Tibial nerve (tissue), 4 donors: Measurements from ENCODE around the gene S100A6. TPM values are rescaled to one million over a fixed set of nuclear protein-coding genes. Genes with fewer than 3 reads are reported as not detected.
A peak's percentile ranks its signal among the peaks of the same experiment; 100 is the strongest.

ENCODE experiments used
- DNase-seq, 2 donors: peaks; one replicate each; pipeline ENCODE4 v3.0.0-alpha.2; 2019; ENCODE audit warnings: low spot score in 2 of 2
- H3K27ac ChIP-seq, 4 donors: fragments of 200-600 bp; sonication (generic) in 3 of 4; one replicate each; pipeline ENCODE4 v1.5.1; 2017 to 2019; ENCODE audit warnings: mild to moderate bottlenecking in 1 of 4
- H3K27me3 ChIP-seq, 2 donors: fragments of 200-600 bp; sonication (generic) in 1 of 2; one replicate each; pipeline versions ENCODE4 v1.5.1 to v1.6.0; 2017 to 2019
- H3K36me3 ChIP-seq, 3 donors: fragments of 200-600 bp; sonication (generic); one replicate each; pipeline ENCODE4 v1.5.1; 2018 to 2019
- H3K4me1 ChIP-seq, 4 donors: fragments of 200-600 bp; sonication (generic) in 3 of 4; one replicate each; pipeline ENCODE4 v1.5.1; 2017 to 2019
- H3K4me3 ChIP-seq, 4 donors: fragments of 200-600 bp; sonication (generic) in 3 of 4; one replicate each; pipeline ENCODE4 v1.5.1; 2017 to 2019; ENCODE audit warnings: mild to moderate bottlenecking in 1 of 4, moderate library complexity in 1 of 4
- H3K9me3 ChIP-seq, 4 donors: fragments of 200-600 bp; sonication (generic) in 3 of 4; one replicate each; pipeline ENCODE4 v1.5.1; 2017 to 2019
- CTCF ChIP-seq, 5 experiments: fragments of 200-600 bp in 3 of 5; fragments of 450-650 bp in 2 of 5; sonication (generic) in 3 of 5; IDR thresholded peaks; one replicate each; pipeline ENCODE4 v1.5.1; 2016 to 2019; ENCODE audit warnings: antibody characterized with exemption in 5 of 5, mild to moderate bottlenecking in 3 of 5, moderate library complexity in 2 of 5
- EP300 ChIP-seq, 2 donors: sonication (generic); formaldehyde crosslinking; IDR thresholded peaks; one replicate each; pipeline ENCODE4 v1.6.1; 2017; ENCODE audit warnings: antibody characterized with exemption in 2 of 2, mild to moderate bottlenecking in 1 of 2
- POLR2A ChIP-seq, 2 donors: fragments of 450-650 bp; IDR thresholded peaks; one replicate each; pipeline ENCODE4 v1.6.1; 2017; ENCODE audit warnings: antibody characterized with exemption in 2 of 2, mild to moderate bottlenecking in 2 of 2, moderate library complexity in 2 of 2
- WGBS, 2 donors: methylation state at CpG; one replicate each; pipeline ENCODE4 v1.1.5; 2018; 5-methylcytosine and 5-hydroxymethylcytosine counted together
- total RNA-seq, 4 donors: library from RNA; depleted of rRNA; stranded (reverse); fragments of >200 nt; gene quantifications; one replicate each; pipeline ENCODE4 v1.1.0, GENCODE V29; 2016

Gene S100A6
- total RNA-seq, 4 donors from 2014 or later: 651 to 1,173 (median 946) TPM

DNA sequence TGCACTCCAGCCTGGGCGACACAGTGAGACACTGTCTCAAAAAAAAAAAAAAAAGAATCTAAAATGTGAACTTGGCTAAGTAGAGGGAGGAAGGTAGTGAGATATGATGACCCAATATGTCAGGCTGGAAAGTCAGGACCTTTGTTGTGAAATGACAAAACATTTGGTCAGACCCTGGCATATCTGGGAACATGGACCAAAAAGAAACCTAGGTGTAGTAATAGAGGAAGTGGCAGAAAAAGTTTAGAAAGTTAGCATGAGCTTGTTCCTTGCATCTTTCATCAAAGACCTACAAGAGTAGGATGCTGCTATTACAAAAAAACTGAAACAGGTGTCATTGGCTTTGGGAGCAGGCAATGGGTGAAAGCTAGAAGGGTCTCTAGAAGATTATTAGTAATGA is 20.6 kb upstream of the S100A6 start:
- no peaks in the 10 kb centered on the region for H3K27me3 ChIP-seq
- H3K27ac ChIP-seq: no peak overlapping the region
- no peak overlapping the region for H3K4me3 ChIP-seq
- no peak for TF ChIP-seq POLR2A (IDR thresholded peaks at IDR 0.05)
- TF ChIP-seq EP300 (IDR thresholded peaks at IDR 0.05): no peak
- no peak for TF ChIP-seq CTCF (IDR thresholded peaks at IDR 0.05)
- no peaks in the 10 kb centered on the region for H3K36me3 ChIP-seq
- H3K4me1 ChIP-seq: peaks cover 0 to 10% (median 0%) of the 10 kb centered on the region in 4 donors
- DNase-seq: no peak
- no peaks in the 10 kb centered on the region for H3K9me3 ChIP-seq
- WGBS, 2 donors: 87 to 100% methylated on average over 1 of the region's 1 CpG

DNA sequence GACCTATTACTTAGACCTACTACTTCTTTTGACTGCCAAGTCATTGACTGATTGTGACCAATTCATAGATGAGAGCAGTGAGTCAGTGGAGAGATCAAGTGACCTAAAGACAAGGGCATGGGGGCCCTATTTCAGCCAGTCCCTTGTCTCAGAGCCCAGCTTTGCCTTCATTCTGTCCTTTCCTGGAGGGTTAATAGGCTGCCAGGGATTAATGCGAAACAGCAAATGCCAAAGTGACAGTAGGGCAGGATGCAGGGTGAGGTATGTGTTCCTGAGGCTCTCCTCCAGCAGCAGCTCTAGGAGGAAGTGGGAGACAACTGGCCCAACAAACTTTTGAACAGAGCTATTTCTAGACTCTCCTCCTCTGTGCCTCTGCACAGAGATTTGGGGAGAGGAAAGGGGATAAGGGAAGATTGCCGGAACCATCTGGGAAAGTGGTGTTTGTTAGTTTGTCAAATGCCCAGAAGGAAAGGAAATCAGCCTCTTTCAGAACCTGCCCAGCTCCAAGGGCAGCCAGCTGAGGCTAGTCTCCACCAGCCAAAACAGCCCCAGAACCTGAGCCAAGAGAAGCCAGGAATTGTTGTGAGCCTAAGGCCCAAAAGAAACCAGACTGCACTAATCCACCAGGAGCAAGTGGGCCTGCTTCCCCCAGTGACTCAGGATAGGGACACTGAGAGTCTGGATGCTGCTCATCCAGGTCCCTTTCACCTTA is 18.2 kb upstream of the S100A6 start:
- Histone ChIP-seq H3K27me3 (no peaks in the 10 kb centered on the region), H3K27ac (peak overlapping the region in 2 of 4 donors; percentile 2 to 52), H3K4me1 (peaks cover 0 to 24% (median 7%) of the 10 kb centered on the region in 4 donors), H3K4me3 (no peak overlapping the region), H3K36me3 (no peaks in the 10 kb centered on the region), H3K9me3 (no peaks in the 10 kb centered on the region)
- DNase-seq: no peak
- no peak for TF ChIP-seq CTCF (IDR thresholded peaks at IDR 0.05)
- TF ChIP-seq POLR2A (IDR thresholded peaks at IDR 0.05): no peak
- TF ChIP-seq EP300 (IDR thresholded peaks at IDR 0.05): no peak
- 44 to 74% methylated on average over 2 of the region's 2 CpGs for WGBS, 2 donors

GRCh38 chr1:153553096-153553495 is 17.3 kb upstream of the S100A6 start:
- no peaks in the 10 kb centered on the region for H3K36me3 ChIP-seq
- no peak overlapping the region for H3K27ac ChIP-seq
- peaks cover 0 to 33% (median 14%) of the 10 kb centered on the region in 4 donors for H3K4me1 ChIP-seq
- no peaks in the 10 kb centered on the region for H3K9me3 ChIP-seq
- no peak for DNase-seq
- no peak overlapping the region for H3K4me3 ChIP-seq
- H3K27me3 ChIP-seq: no peaks in the 10 kb centered on the region
- TF ChIP-seq POLR2A (IDR thresholded peaks at IDR 0.05): no peak
- TF ChIP-seq EP300 (IDR thresholded peaks at IDR 0.05): no peak
- no peak for TF ChIP-seq CTCF (IDR thresholded peaks at IDR 0.05)
- 81 to 87% methylated on average over 12 of the region's 12 CpGs for WGBS, 2 donors

DNA sequence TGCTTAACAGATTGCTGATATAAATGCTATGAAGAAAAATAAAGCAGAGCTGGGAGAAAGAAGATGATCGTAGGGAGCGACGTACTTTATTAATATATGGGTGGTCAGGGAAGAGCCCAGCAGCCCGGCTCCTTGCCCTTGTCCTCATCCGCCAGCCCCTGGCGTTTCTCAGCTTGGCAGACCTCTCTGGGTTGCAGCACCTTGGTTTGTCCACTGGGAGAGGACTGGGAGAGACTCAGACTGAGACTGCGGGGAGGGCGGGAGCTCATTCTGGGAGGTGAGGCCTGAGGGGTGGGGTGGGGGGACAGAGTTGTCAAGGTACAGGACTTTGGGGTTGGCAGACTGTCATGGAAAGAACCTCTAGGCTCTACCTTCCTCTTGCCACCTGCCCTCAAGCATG is 16.5 kb upstream of the S100A6 start:
- H3K36me3 ChIP-seq: no peaks in the 10 kb centered on the region
- H3K27ac ChIP-seq: no peak overlapping the region
- no peaks in the 10 kb centered on the region for H3K27me3 ChIP-seq
- H3K4me3 ChIP-seq: no peak overlapping the region
- no peak for DNase-seq
- H3K9me3 ChIP-seq: no peaks in the 10 kb centered on the region
- whole genome bisulfite sequencing, 2 donors: 87 to 91% methylated on average over 8 of the region's 8 CpGs
- TF ChIP-seq CTCF (IDR thresholded peaks at IDR 0.05) (no peak), POLR2A (IDR thresholded peaks at IDR 0.05) (no peak), EP300 (IDR thresholded peaks at IDR 0.05) (no peak)
- peaks cover 0 to 40% (median 19%) of the 10 kb centered on the region in 4 donors for H3K4me1 ChIP-seq

DNA sequence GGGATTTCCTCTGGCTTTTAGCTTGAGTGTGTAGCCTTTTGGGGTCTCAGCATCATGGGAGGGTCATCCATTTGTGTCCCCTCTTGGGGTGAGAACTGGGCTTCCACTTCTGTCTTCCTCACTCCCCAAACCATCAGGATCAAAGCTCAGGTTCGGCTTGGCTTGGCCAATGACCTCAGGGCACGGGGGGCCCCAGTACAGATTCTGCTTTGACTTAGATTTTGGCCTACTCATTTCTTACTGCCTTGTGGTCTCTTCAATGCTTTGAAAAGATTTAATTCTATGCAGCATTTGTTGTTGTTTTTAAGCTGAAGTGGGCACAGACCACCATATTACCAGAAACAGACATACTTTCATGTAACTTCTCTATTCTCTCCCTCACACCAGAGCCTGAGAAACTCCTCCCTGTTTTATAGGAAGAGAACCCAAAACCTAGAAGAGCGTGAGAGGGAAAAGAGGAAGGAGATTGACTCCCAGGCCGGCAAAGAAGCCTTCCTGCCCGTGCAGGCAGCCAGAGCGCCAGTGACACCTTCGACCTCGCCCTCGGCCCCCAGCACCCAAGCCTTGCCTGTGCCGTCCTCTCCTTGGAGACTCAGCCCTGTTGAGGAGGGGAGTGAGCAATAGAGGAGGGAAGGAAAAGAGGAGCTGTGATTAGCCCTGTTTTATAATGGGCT is 15.2 kb upstream of the S100A6 start:
- H3K27ac ChIP-seq: peak overlapping the region in 2 of 4 donors; percentile 68 to 70
- WGBS, 2 donors: 74 to 76% methylated on average over 10 of the region's 10 CpGs

More for the DNA sequence above, 15.2 kb upstream of the S100A6 start:
- Histone ChIP-seq H3K36me3 (no peaks in the 10 kb centered on the region), H3K4me1 (peaks cover 0 to 54% (median 32%) of the 10 kb centered on the region in 4 donors), H3K27me3 (no peaks in the 10 kb centered on the region), H3K4me3 (no peak overlapping the region), H3K9me3 (no peaks in the 10 kb centered on the region)
- no peak for DNase-seq
- no peak for TF ChIP-seq EP300 (IDR thresholded peaks at IDR 0.05)
- TF ChIP-seq POLR2A (IDR thresholded peaks at IDR 0.05): no peak
- no peak for TF ChIP-seq CTCF (IDR thresholded peaks at IDR 0.05)
